ENCODE measurements around the gene MACROD1. TPM values are rescaled to one million over a fixed set of nuclear protein-coding genes. Genes with fewer than 3 reads are reported as not detected.

The MACROD1 gene
- total RNA-seq, 1 donor from 2014 or later, result 4.1 TPM

DNA sequence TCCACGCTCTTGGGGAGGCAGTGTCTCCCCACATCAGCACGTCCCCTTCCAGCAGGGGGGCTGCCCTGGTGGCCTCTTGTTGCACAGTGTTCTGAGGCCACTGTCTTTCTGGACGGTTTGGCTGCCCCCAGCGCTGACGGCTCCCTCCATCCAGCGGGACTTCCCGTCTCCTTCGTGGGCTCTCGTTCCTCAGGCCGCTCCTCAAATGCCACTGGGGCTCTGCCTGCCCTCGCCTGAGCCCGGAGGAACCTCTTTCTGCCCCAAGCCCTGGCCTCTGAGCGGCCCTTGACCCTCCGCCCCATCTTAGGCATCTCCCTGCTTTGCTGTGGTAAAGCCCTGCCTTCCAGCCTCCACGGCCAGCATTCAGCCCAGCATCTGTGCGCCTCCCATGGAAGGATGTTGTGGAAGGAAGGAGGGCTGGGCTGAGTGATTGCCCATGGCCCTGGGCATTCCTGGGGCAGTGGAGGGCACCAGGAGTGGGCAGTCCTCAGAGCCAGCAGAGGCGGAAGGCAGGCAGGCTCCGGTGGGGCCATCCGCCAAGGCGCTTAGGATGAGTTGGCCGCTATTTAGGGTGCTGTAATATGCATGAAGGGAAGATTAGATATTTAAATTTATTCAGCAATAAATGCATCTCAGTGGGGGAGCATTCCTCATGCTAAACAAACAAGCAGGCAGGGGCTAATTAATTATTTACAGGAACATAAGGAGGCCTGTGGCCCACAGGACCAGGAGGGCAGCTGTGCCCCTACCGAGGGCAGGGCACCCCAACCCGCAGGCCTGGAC, 161.9 kb downstream of the MACROD1 start:
- TF ChIP-seq, protein P1, sequence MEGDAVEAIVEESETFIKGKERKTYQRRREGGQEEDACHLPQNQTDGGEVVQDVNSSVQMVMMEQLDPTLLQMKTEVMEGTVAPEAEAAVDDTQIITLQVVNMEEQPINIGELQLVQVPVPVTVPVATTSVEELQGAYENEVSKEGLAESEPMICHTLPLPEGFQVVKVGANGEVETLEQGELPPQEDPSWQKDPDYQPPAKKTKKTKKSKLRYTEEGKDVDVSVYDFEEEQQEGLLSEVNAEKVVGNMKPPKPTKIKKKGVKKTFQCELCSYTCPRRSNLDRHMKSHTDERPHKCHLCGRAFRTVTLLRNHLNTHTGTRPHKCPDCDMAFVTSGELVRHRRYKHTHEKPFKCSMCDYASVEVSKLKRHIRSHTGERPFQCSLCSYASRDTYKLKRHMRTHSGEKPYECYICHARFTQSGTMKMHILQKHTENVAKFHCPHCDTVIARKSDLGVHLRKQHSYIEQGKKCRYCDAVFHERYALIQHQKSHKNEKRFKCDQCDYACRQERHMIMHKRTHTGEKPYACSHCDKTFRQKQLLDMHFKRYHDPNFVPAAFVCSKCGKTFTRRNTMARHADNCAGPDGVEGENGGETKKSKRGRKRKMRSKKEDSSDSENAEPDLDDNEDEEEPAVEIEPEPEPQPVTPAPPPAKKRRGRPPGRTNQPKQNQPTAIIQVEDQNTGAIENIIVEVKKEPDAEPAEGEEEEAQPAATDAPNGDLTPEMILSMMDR (IDR thresholded peaks at IDR 0.05; ENCODE audit: unreplicated experiment), result no peak
- DNase-seq (ENCODE audit: low spot score), result no peak
- H3K9me3 Mint-ChIP-seq (ENCODE audit: unreplicated experiment), result no peaks in the 10 kb centered on the region
- H3K27ac Mint-ChIP-seq (ENCODE audit: unreplicated experiment), result no peak overlapping the region
- H3K4me1 Mint-ChIP-seq (ENCODE audit: unreplicated experiment), result peaks cover 8% of the 10 kb centered on the region
- H3K27me3 Mint-ChIP-seq (ENCODE audit: unreplicated experiment), result peaks cover 25% of the 10 kb centered on the region
- no peak overlapping the region for H3K4me3 Mint-ChIP-seq (ENCODE audit: unreplicated experiment)
- H3K36me3 Mint-ChIP-seq (ENCODE audit: low read depth, unreplicated experiment), result no peaks in the 10 kb centered on the region

DNA sequence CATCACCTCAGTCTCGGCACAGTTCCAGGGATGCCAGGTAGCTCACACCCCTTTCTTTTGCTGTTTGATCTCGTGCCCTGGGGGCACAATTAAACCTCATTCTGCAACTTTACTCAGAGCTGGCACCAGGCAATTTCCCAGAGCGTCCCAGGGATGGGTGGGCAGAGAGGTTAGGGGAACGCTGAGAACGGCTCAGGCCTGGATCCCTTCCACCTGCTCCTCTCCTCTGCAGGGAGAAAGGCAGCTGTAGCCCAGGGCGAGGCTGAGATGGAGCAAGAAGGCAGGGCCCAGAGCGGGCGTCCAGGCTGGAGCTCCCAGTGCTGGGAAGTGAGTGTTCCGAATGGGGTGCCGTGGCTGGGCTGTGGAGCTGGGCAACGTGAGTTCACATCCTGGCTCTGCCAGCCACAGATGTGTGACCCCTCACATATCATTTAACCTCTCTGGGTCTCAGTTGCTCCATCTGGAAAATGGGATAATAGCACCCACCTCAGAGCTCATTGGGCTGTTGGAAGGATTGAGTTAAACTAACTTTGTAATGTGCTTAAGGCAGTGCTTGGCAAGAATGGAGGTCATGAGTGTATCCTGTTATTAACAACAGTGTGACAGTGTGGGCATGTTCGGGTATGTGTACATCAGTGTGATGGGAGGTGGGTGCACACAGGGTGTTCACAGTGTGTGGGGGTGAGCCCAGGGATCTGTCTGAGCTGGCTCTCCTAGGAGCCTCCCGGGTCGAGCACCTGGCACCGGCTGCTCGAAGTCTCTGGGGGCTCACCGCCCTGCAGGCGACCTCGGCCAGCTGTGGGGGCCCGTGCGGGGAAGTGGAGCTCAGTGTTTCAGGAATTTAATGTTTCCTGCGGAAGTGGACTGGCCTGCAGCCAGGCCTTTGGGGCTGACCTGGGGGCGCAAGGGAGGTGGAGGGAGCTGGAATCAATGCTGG, 164.2 kb downstream of the MACROD1 start:
- Mint-ChIP-seq H3K4me3 (ENCODE audit: unreplicated experiment) (no peak overlapping the region), H3K27me3 (ENCODE audit: unreplicated experiment) (peaks cover 12% of the 10 kb centered on the region), H3K4me1 (ENCODE audit: unreplicated experiment) (peaks cover 7% of the 10 kb centered on the region), H3K27ac (ENCODE audit: unreplicated experiment) (no peak overlapping the region), H3K36me3 (ENCODE audit: low read depth, unreplicated experiment) (peaks cover 3% of the 10 kb centered on the region), H3K9me3 (ENCODE audit: unreplicated experiment) (no peaks in the 10 kb centered on the region)
- TF ChIP-seq, protein P1 (IDR thresholded peaks at IDR 0.05; ENCODE audit: unreplicated experiment), result no peak
- peak; percentile 40 for DNase-seq (ENCODE audit: low spot score)

DNA sequence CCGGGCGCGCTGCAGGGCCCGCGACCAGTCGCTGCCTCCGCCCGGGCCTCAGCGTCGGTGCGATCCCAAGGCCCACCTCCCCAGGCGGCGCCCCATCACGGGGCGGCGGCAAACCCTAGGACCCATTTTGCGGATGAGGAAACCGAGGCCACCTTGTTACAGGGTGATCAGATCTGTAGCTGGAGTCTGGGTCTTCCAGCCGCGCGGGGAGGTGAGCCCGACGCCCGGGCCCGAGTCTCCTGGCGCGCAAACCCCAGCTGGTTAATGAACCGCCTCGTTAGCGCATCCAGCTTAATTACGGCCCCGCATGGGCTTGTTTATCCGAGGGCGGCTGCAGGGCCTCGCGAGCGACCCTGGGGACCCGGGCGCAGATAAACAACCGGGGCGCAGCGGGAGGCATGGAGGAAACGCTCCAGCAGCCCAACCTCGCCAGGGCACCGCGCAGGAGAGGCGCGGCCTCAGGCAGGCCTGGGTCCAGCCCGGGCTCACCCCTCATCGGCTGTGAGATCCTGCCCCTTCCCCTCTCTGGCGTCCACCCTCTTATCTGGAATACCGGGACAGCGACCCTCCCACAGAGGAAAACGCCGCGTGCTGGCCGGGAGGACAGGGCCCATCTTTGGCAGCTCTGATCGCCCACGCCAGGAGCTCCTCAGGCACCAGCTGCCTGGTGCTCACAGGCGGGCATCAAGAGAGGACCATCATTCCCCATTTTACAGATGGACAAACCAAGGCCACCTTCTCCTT, 165.0 kb downstream of the MACROD1 start:
- TF ChIP-seq, protein P1 (IDR thresholded peaks at IDR 0.05; ENCODE audit: unreplicated experiment), result no peak
- H3K4me3 Mint-ChIP-seq (ENCODE audit: unreplicated experiment), result no peak overlapping the region
- H3K27ac Mint-ChIP-seq (ENCODE audit: unreplicated experiment), result no peak overlapping the region
- no peaks in the 10 kb centered on the region for H3K9me3 Mint-ChIP-seq (ENCODE audit: unreplicated experiment)
- peaks cover 5% of the 10 kb centered on the region for H3K27me3 Mint-ChIP-seq (ENCODE audit: unreplicated experiment)
- peaks cover 3% of the 10 kb centered on the region for H3K36me3 Mint-ChIP-seq (ENCODE audit: low read depth, unreplicated experiment)
- DNase-seq (ENCODE audit: low spot score), result no peak
- H3K4me1 Mint-ChIP-seq (ENCODE audit: unreplicated experiment), result peaks cover 7% of the 10 kb centered on the region

DNA sequence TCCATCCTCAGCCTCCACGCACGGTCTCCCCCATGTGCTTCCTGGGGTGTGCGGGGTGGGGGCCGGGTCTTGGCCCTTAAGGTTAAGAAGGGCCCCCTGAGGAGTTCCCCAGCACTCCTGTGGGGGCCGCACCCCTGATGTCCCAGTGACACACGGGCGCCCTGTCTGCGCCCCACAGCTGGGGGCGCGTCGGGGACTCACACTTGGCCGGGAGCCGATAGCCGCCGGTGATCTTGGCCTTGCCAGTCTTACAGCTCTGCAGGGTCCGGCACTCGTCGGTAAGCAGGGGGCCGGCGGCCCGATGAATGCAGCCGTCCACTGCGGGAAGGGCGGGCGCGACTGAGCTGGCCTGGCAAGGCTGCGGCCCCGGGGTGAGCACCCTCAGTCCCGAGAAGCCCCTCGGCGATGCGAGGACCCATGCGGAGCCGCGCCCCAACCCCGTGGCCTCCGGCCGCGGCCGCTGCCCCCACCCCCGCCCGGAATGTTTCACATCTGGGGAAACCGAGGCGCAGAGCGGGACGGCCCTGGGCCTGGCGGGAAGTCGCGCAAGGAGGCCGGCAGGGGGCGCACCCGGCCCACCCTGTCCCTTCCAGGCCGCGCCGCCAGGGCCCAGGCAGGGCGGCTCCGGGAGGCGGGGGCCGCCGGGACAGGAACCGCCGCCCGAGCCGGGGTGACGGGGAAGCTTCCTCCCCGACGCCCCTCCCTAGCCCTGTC, 165.7 kb downstream of the MACROD1 start:
- Mint-ChIP-seq H3K4me1 (ENCODE audit: unreplicated experiment) (peaks cover 7% of the 10 kb centered on the region), H3K4me3 (ENCODE audit: unreplicated experiment) (no peak overlapping the region)

More for the DNA sequence above, 165.7 kb downstream of the MACROD1 start:
- Mint-ChIP-seq H3K9me3 (ENCODE audit: unreplicated experiment) (no peaks in the 10 kb centered on the region), H3K27me3 (ENCODE audit: unreplicated experiment) (peaks cover 5% of the 10 kb centered on the region), H3K36me3 (ENCODE audit: low read depth, unreplicated experiment) (peaks cover 8% of the 10 kb centered on the region), H3K27ac (ENCODE audit: unreplicated experiment) (no peak overlapping the region)
- peak; percentile 78 for DNase-seq (ENCODE audit: low spot score)
- TF ChIP-seq, protein P1 (IDR thresholded peaks at IDR 0.05; ENCODE audit: unreplicated experiment), result peak; percentile 87
